ENCODE data around the gene PLCB4. TPM values are rescaled to one million over a fixed set of nuclear protein-coding genes. Genes with fewer than 3 reads are reported as not detected.

The PLCB4 gene
- total RNA-seq, 4 donors from 2014 or later = 30.7 to 61.8 (median 47.6) TPM

- TF ChIP-seq POLR2A (IDR thresholded peaks at IDR 0.05; ENCODE audit: low read depth) (no peak), EP300 (IDR thresholded peaks at IDR 0.05) (no peak), CTCF (IDR thresholded peaks at IDR 0.05) (no peak), POLR2AphosphoS5 (IDR thresholded peaks at IDR 0.05) (no peak)
- H3K27me3 ChIP-seq = peaks cover 0 to 72% (median 12%) of the 10 kb centered on the region in 4 donors
- H3K4me3 ChIP-seq = no peak overlapping the region
- WGBS = 10% methylated on average over 30 of the region's 30 CpGs
- intact Hi-C loops (cut with DNase I) = no loop called here
- no peaks in the 10 kb centered on the region for H3K36me3 ChIP-seq
- DNase-seq (ENCODE audit: extremely low spot score) = no peak
- H3K4me1 ChIP-seq = peaks cover 4 to 30% (median 25%) of the 10 kb centered on the region in 4 donors
- H3K27ac ChIP-seq (replicated peaks in 1 of 4) = no peak overlapping the region
- no peaks in the 10 kb centered on the region for H3K9me3 ChIP-seq
Observed at GRCh38 chr20:9508696-9509178, 439.9 kb downstream of the PLCB4 start.

- no peaks in the 10 kb centered on the region for H3K9me3 ChIP-seq
- no peak for DNase-seq (ENCODE audit: extremely low spot score)
- H3K4me1 ChIP-seq = peaks cover 4 to 33% (median 26%) of the 10 kb centered on the region in 4 donors
- intact Hi-C loops (cut with DNase I) = no loop called here
- no peak for TF ChIP-seq POLR2A (IDR thresholded peaks at IDR 0.05; ENCODE audit: low read depth)
- TF ChIP-seq CTCF (IDR thresholded peaks at IDR 0.05) = no peak
- TF ChIP-seq POLR2AphosphoS5 (IDR thresholded peaks at IDR 0.05) = no peak
- no peak for TF ChIP-seq EP300 (IDR thresholded peaks at IDR 0.05)
- no peak overlapping the region for H3K4me3 ChIP-seq
- H3K27ac ChIP-seq (replicated peaks in 1 of 4) = no peak overlapping the region
- no peaks in the 10 kb centered on the region for H3K36me3 ChIP-seq
- peaks cover 0 to 77% (median 12%) of the 10 kb centered on the region in 4 donors for H3K27me3 ChIP-seq
- 37% methylated on average over 4 of the region's 4 CpGs for WGBS
Observed at GRCh38 chr20:9509246-9509645, 440.4 kb downstream of the PLCB4 start.

GRCh38 chr20:9510911-9511310 is 442.0 kb downstream of the PLCB4 start:
- intact Hi-C loops (cut with DNase I) = no loop called here
- H3K27ac ChIP-seq (replicated peaks in 1 of 4) = no peak overlapping the region
- no peak overlapping the region for H3K4me3 ChIP-seq
- no peaks in the 10 kb centered on the region for H3K36me3 ChIP-seq
- peaks cover 18 to 49% (median 43%) of the 10 kb centered on the region in 4 donors for H3K4me1 ChIP-seq
- no peaks in the 10 kb centered on the region for H3K9me3 ChIP-seq
- DNase-seq (ENCODE audit: extremely low spot score) = peak; percentile 87
- 80% methylated on average over 5 of the region's 5 CpGs for WGBS
- TF ChIP-seq POLR2A (IDR thresholded peaks at IDR 0.05; ENCODE audit: low read depth) (no peak), POLR2AphosphoS5 (IDR thresholded peaks at IDR 0.05) (no peak), EP300 (IDR thresholded peaks at IDR 0.05) (no peak), CTCF (IDR thresholded peaks at IDR 0.05) (no peak)
- H3K27me3 ChIP-seq = peaks cover 0 to 80% (median 10%) of the 10 kb centered on the region in 4 donors

DNA sequence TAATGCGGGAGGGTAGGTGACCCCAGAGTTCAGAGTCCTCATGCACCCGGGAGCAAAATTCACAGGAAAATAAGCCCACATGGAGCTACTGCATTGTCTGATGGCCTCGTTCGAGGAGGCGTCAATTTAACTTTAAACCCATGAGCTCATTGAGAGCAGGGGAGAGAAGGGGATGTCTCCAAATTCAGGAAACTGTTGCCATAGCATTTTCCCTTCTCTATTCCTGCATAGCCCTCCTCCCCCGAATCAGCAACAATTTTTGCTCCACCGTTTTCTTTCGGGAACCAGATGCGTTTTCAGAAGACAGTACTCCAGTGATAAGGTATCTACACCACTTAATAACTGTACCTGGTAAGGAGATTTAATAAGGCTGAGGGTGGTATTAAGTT is 445.2 kb downstream of the PLCB4 start:
- WGBS = 10% methylated on average over 9 of the region's 9 CpGs
- Histone ChIP-seq H3K4me1 (peaks cover 18 to 29% (median 27%) of the 10 kb centered on the region in 4 donors), H3K9me3 (no peaks in the 10 kb centered on the region), H3K4me3 (no peak overlapping the region), H3K27ac (replicated peaks in 1 of 4) (no peak overlapping the region), H3K27me3 (peaks cover 0 to 79% (median 7%) of the 10 kb centered on the region in 4 donors), H3K36me3 (no peaks in the 10 kb centered on the region)
- intact Hi-C loops (cut with DNase I) = no loop called here
- TF ChIP-seq EP300 (IDR thresholded peaks at IDR 0.05) (no peak), CTCF (IDR thresholded peaks at IDR 0.05) (no peak), POLR2A (IDR thresholded peaks at IDR 0.05; ENCODE audit: low read depth) (no peak)
- DNase-seq (ENCODE audit: extremely low spot score) = peak; percentile 53
